ENCODE measurements around the gene SLC44A5. TPM values are rescaled to one million over a fixed set of nuclear protein-coding genes. Genes with fewer than 3 reads are reported as not detected.
"Not testable (repeated sequence)": the region's sequence is repeated elsewhere in the genome, so short reads cannot be mapped to it uniquely, and the experiment has no call there.

Gene SLC44A5
- total and polyA plus RNA-seq, 9 donors = 0.12 to 1.4 (median 0.20) TPM

GRCh38 chr1:75501577-75502295 is 109.2 kb downstream of the SLC44A5 start:
- Histone ChIP-seq H3K4me1 (ENCODE audit: control insufficient read depth, insufficient read depth, low read length) (no peaks in the 10 kb centered on the region), H3K27ac (ENCODE audit: low read length) (no peak overlapping the region), H3K36me3 (ENCODE audit: control insufficient read depth, insufficient read depth, low read length) (no peaks in the 10 kb centered on the region), H3K27me3 (ENCODE audit: control insufficient read depth, insufficient read depth, low read length) (no peaks in the 10 kb centered on the region), H3K4me3 (ENCODE audit: low read length) (no peak overlapping the region), H3K9me3 (replicated peaks; ENCODE audit: control insufficient read depth, low read depth, low read length) (no peaks in the 10 kb centered on the region)
- no peak for DNase-seq
- WGBS (ENCODE audit: insufficient coverage) = 89% methylated on average over 3 of the region's 5 CpGs

- H3K27me3 ChIP-seq (ENCODE audit: control insufficient read depth, insufficient read depth, low read length) = no peaks in the 10 kb centered on the region
- no peak overlapping the region for H3K4me3 ChIP-seq (ENCODE audit: low read length)
- no peaks in the 10 kb centered on the region for H3K36me3 ChIP-seq (ENCODE audit: control insufficient read depth, insufficient read depth, low read length)
- WGBS (ENCODE audit: insufficient coverage) = no CpG with 5 or more reads among the region's 1 CpG
- no peak overlapping the region for H3K27ac ChIP-seq (ENCODE audit: low read length)
- no peaks in the 10 kb centered on the region for H3K4me1 ChIP-seq (ENCODE audit: control insufficient read depth, insufficient read depth, low read length)
- no peak for DNase-seq
- peaks cover 2% of the 10 kb centered on the region for H3K9me3 ChIP-seq (replicated peaks; ENCODE audit: control insufficient read depth, low read depth, low read length)
Observed at GRCh38 chr1:75492011-75492410, 118.9 kb downstream of the SLC44A5 start.

DNA sequence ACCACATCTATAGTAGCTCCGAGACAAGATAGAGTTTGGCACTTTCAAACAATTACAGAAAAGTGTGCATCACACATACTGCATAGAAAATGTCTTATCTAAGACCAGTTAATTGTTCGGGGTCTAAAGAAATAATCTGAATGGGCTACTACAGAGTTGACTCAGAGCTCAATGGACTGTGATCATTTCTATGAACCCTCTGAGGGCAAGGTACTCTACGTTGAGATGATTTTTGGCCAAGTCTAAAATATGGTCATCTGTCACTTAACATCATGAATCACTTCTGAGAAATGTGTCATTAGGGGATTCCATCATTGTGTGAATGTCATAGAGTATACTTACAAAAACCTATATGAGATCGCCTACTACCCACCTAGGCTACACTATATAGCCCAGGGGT is 123.5 kb downstream of the SLC44A5 start:
- H3K27me3 ChIP-seq (ENCODE audit: control insufficient read depth, insufficient read depth, low read length) = no peaks in the 10 kb centered on the region
- no peaks in the 10 kb centered on the region for H3K9me3 ChIP-seq (replicated peaks; ENCODE audit: control insufficient read depth, low read depth, low read length)
- no peak overlapping the region for H3K4me3 ChIP-seq (ENCODE audit: low read length)
- H3K27ac ChIP-seq (ENCODE audit: low read length) = no peak overlapping the region
- no peak for DNase-seq
- H3K4me1 ChIP-seq (ENCODE audit: control insufficient read depth, insufficient read depth, low read length) = no peaks in the 10 kb centered on the region
- 62% methylated on average over 2 of the region's 4 CpGs for WGBS (ENCODE audit: insufficient coverage)
- H3K36me3 ChIP-seq (ENCODE audit: control insufficient read depth, insufficient read depth, low read length) = no peaks in the 10 kb centered on the region

- no CpG with 5 or more reads among the region's 1 CpG for WGBS (ENCODE audit: insufficient coverage)
- Histone ChIP-seq H3K27me3 (ENCODE audit: control insufficient read depth, insufficient read depth, low read length) (no peaks in the 10 kb centered on the region), H3K4me3 (ENCODE audit: low read length) (no peak overlapping the region), H3K9me3 (replicated peaks; ENCODE audit: control insufficient read depth, low read depth, low read length) (no peaks in the 10 kb centered on the region), H3K4me1 (ENCODE audit: control insufficient read depth, insufficient read depth, low read length) (no peaks in the 10 kb centered on the region), H3K27ac (ENCODE audit: low read length) (no peak overlapping the region), H3K36me3 (ENCODE audit: control insufficient read depth, insufficient read depth, low read length) (no peaks in the 10 kb centered on the region)
- DNase-seq = no peak
Observed at GRCh38 chr1:75484789-75485188, 126.1 kb downstream of the SLC44A5 start.

- DNase-seq = no peak
- no peaks in the 10 kb centered on the region for H3K36me3 ChIP-seq (ENCODE audit: control insufficient read depth, insufficient read depth, low read length)
- 17% methylated on average over 1 of the region's 2 CpGs for WGBS (ENCODE audit: insufficient coverage)
- H3K27me3 ChIP-seq (ENCODE audit: control insufficient read depth, insufficient read depth, low read length) = no peaks in the 10 kb centered on the region
- H3K4me3 ChIP-seq (ENCODE audit: low read length) = no peak overlapping the region
- H3K9me3 ChIP-seq (replicated peaks; ENCODE audit: control insufficient read depth, low read depth, low read length) = no peaks in the 10 kb centered on the region
- H3K27ac ChIP-seq (ENCODE audit: low read length) = no peak overlapping the region
- H3K4me1 ChIP-seq (ENCODE audit: control insufficient read depth, insufficient read depth, low read length) = no peaks in the 10 kb centered on the region
Observed at GRCh38 chr1:75482951-75483350, 128.0 kb downstream of the SLC44A5 start.

DNA sequence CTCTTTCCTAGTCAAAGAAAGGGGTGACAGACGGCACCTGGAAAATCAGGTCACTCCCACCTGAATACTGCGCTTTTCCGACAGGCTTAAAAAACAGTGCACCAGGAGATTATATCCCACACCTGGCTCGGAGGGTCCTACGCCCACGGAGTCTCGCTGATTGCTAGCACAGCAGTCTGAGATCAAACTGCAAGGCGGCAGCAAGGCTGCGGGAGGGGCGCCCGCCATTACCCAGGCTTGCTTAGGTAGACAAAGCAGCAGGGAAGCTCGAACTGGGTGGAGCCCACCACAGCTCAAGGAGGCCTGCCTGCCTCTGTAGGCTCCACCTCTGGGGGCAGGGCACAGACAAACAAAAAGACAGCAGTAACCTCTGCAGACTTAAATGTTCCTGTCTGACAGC is 134.4 kb downstream of the SLC44A5 start:
- not testable (repeated sequence) for H3K9me3 ChIP-seq (replicated peaks; ENCODE audit: control insufficient read depth, low read depth, low read length); DNase-seq; H3K27ac ChIP-seq (ENCODE audit: low read length); H3K4me1 ChIP-seq (ENCODE audit: control insufficient read depth, insufficient read depth, low read length); H3K4me3 ChIP-seq (ENCODE audit: low read length); H3K27me3 ChIP-seq (ENCODE audit: control insufficient read depth, insufficient read depth, low read length); H3K36me3 ChIP-seq (ENCODE audit: control insufficient read depth, insufficient read depth, low read length)
- WGBS (ENCODE audit: insufficient coverage) = no CpG with 5 or more reads among the region's 12 CpGs

DNA sequence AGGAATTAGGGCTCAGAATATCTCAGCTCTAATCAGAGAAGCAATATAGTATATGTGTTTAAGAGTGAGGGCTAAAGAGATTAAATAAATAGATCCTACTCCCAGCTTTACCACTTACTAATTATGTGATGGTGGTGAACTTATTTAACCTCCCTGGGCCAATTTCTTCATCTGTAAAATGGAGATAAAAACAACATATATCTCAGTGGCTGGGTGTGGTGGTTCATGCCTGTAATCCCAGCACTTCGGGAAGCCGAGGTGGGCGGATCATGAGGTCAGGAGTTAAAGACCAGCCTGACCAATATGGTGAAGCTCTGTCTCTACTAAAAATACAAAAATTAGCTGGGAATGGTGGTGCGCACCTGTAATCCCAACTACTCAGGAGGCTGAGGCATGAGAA is 135.2 kb downstream of the SLC44A5 start:
- Histone ChIP-seq H3K27me3 (ENCODE audit: control insufficient read depth, insufficient read depth, low read length) (no peaks in the 10 kb centered on the region), H3K4me3 (ENCODE audit: low read length) (no peak overlapping the region)
- no CpG with 5 or more reads among the region's 4 CpGs for WGBS (ENCODE audit: insufficient coverage)

GRCh38 chr1:75472971-75473603 is 137.8 kb downstream of the SLC44A5 start:
- Histone ChIP-seq H3K27me3 (ENCODE audit: control insufficient read depth, insufficient read depth, low read length) (no peaks in the 10 kb centered on the region), H3K27ac (ENCODE audit: low read length) (no peak overlapping the region), H3K4me1 (ENCODE audit: control insufficient read depth, insufficient read depth, low read length) (no peaks in the 10 kb centered on the region), H3K36me3 (ENCODE audit: control insufficient read depth, insufficient read depth, low read length) (no peaks in the 10 kb centered on the region), H3K4me3 (ENCODE audit: low read length) (no peak overlapping the region), H3K9me3 (replicated peaks; ENCODE audit: control insufficient read depth, low read depth, low read length) (peaks cover 2% of the 10 kb centered on the region)
- WGBS (ENCODE audit: insufficient coverage) = no CpG with 5 or more reads among the region's 4 CpGs
- DNase-seq = no peak

More for the DNA sequence above, 135.2 kb downstream of the SLC44A5 start:
- Histone ChIP-seq H3K4me1 (ENCODE audit: control insufficient read depth, insufficient read depth, low read length) (no peaks in the 10 kb centered on the region), H3K9me3 (replicated peaks; ENCODE audit: control insufficient read depth, low read depth, low read length) (peaks cover 2% of the 10 kb centered on the region), H3K36me3 (ENCODE audit: control insufficient read depth, insufficient read depth, low read length) (no peaks in the 10 kb centered on the region), H3K27ac (ENCODE audit: low read length) (no peak overlapping the region)
- DNase-seq = no peak

- Histone ChIP-seq H3K27me3 (ENCODE audit: control insufficient read depth, insufficient read depth, low read length) (no peaks in the 10 kb centered on the region), H3K36me3 (ENCODE audit: control insufficient read depth, insufficient read depth, low read length) (no peaks in the 10 kb centered on the region), H3K9me3 (replicated peaks; ENCODE audit: control insufficient read depth, low read depth, low read length) (peaks cover 2% of the 10 kb centered on the region), H3K4me1 (ENCODE audit: control insufficient read depth, insufficient read depth, low read length) (no peaks in the 10 kb centered on the region), H3K27ac (ENCODE audit: low read length) (no peak overlapping the region), H3K4me3 (ENCODE audit: low read length) (no peak overlapping the region)
- 80% methylated on average over 1 of the region's 5 CpGs for WGBS (ENCODE audit: insufficient coverage)
- no peak for DNase-seq
Observed at GRCh38 chr1:75472089-75472970, 138.6 kb downstream of the SLC44A5 start.

- no peaks in the 10 kb centered on the region for H3K36me3 ChIP-seq (ENCODE audit: control insufficient read depth, insufficient read depth, low read length)
Observed at GRCh38 chr1:75471252-75471651, 139.7 kb downstream of the SLC44A5 start.

More at GRCh38 chr1:75471252-75471651, 139.7 kb downstream of the SLC44A5 start:
- H3K27me3 ChIP-seq (ENCODE audit: control insufficient read depth, insufficient read depth, low read length) = no peaks in the 10 kb centered on the region
- DNase-seq = no peak
- H3K9me3 ChIP-seq (replicated peaks; ENCODE audit: control insufficient read depth, low read depth, low read length) = peaks cover 2% of the 10 kb centered on the region
- 82% methylated on average over 2 of the region's 3 CpGs for WGBS (ENCODE audit: insufficient coverage)
- no peak overlapping the region for H3K27ac ChIP-seq (ENCODE audit: low read length)
- no peak overlapping the region for H3K4me3 ChIP-seq (ENCODE audit: low read length)
- H3K4me1 ChIP-seq (ENCODE audit: control insufficient read depth, insufficient read depth, low read length) = no peaks in the 10 kb centered on the region
